Measurements from ENCODE around the gene PDIK1L.

Gene PDIK1L

GRCh38 chr1:26158271-26158907 is 46.8 kb downstream of the PDIK1L start:
- no peak for DNase-seq

- DNase-seq: no peak
Observed at GRCh38 chr1:26158908-26159742, 47.5 kb downstream of the PDIK1L start, which contains the start of gene FAM110D. Gene FAM110D, plus strand, starts transcription at chr1:26159079. Its CDS starts 2,213 bp downstream, at chr1:26161292.

GRCh38 chr1:26159743-26160039 is 48.1 kb downstream of the PDIK1L start:
- DNase-seq: no peak

- no peak for DNase-seq
Observed at GRCh38 chr1:26160527-26161414, 49.1 kb downstream of the PDIK1L start.

- DNase-seq: no peak
Observed at GRCh38 chr1:26161415-26162219, 50.0 kb downstream of the PDIK1L start.

GRCh38 chr1:26162220-26162709 is 50.6 kb downstream of the PDIK1L start:
- DNase-seq: no peak

- DNase-seq: no peak
Observed at GRCh38 chr1:26163684-26164035, 52.0 kb downstream of the PDIK1L start.

- DNase-seq: peak in 1 of 2 experiments; percentile 22
Observed at GRCh38 chr1:26164036-26164860, 52.6 kb downstream of the PDIK1L start.

- DNase-seq: no peak
Observed at GRCh38 chr1:26164861-26165842, 53.5 kb downstream of the PDIK1L start.

GRCh38 chr1:26166719-26167281 is 55.2 kb downstream of the PDIK1L start:
- DNase-seq: no peak

GRCh38 chr1:26168410-26169197 is 57.0 kb downstream of the PDIK1L start, which contains the start of gene C1orf232:
Gene C1orf232, minus strand, starts transcription at chr1:26168963. Its CDS starts 464 bp downstream, at chr1:26168499.
- peak in 1 of 2 experiments; percentile 12 for DNase-seq

GRCh38 chr1:26169198-26169554 is 57.6 kb downstream of the PDIK1L start:
- no peak for DNase-seq

- DNase-seq: peak; percentile 71 to 86
Observed at GRCh38 chr1:26169669-26170471, 58.2 kb downstream of the PDIK1L start, which contains the start of gene ZNF593. Gene ZNF593, plus strand, starts transcription at chr1:26169908. Its CDS starts 76 bp downstream, at chr1:26169984.

GRCh38 chr1:26170472-26170821 is 58.8 kb downstream of the PDIK1L start:
- DNase-seq: no peak

GRCh38 chr1:26171084-26172072 is 59.8 kb downstream of the PDIK1L start, which contains the start of gene ZNF593OS:
Gene ZNF593OS, minus strand, starts transcription at chr1:26171832. Its CDS starts 171 bp downstream, at chr1:26171661.
- DNase-seq: no peak
